GM15510 (cell line): ENCODE results near the gene PUSL1.

Experiments
- POLR2A ChIP-seq: IDR thresholded peaks from 3 replicates; pipeline ENCODE4 v1.6.1; 2011; ENCODE audit warnings: borderline replicate concordance; ENCODE audit not compliant: insufficient read length; ENCODE audit errors: extremely low read depth

The PUSL1 gene

GRCh38 chr1:1298861-1299685, 9.3 kb upstream of the PUSL1 start:
- no peak for TF ChIP-seq POLR2A

DNA sequence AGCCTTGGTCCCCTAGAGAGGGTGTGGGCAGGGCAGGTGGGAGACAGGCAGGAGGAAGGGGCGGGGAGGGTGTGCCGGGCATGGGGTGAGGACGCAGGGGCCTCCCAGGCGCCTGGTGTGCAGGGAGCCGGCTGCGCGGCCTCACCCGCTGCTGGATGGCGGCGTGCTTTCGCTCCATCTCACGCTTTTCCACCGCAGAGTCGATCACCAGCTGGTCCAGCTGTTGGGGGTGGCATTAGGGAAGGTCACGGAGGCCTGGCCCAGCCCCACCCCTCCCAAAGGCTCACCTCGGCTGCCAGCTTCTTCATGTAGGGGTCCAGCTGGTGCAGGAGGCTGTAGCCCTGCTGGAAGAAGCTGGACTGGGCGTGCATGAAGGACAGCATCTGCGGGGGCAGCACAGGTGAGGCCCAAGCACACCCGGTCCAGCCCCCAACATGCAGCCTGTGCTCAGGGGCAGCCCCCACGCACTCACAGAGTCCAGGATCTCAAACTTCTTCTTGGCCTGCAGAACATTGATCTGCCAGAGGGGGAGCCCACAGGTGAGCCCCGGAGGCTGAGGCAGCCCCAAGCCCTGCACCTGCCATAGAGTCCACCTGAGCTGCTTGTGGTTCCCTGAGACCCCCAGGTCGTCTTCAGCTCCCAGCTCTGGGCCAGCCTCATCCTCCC, 8.6 kb upstream of the PUSL1 start:
- TF ChIP-seq POLR2A = no peak

DNA sequence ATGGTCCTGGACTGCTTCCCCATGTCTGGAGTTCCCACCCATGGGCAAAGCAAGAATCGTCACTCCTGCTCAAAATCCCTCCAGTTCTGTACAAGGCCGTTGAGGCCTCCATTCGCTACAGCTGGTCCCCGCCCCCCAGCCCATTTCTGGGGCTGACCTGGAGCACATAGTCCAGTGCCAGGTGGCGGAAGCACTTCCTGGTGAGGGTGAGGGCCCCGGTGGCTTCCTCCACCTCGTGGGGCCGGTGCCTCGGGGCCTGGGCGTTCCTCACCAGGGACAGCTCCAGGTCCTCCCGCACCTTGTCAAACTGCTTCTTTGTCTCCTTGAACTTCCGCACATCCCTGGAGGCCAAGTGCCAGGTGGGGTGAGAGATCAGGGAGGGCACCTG, 8.1 kb upstream of the PUSL1 start:
- no peak for TF ChIP-seq POLR2A

GRCh38 chr1:1302006-1302430, 6.4 kb upstream of the PUSL1 start:
- TF ChIP-seq POLR2A = no peak

GRCh38 chr1:1302951-1303509, 5.4 kb upstream of the PUSL1 start:
- TF ChIP-seq POLR2A = no peak

DNA sequence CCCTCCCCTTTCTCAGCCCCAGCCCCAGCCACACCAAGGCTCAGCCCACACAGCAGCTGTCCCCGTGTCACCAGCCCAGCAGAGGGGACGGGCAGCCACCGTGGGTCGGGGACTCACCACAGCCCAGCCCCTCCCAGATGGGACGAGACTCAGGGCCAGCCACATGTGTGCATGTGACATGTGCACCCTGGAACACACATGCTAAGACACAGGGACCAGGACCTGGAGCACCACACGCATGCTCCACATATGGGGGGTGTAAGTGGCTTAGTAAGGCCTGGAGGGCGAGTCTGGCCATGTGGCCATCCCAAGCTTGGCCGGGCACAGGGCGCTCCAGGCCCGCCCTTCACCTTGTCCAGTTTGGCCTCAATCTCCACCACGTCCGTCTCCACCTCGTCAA, 4.7 kb upstream of the PUSL1 start:
- no peak for TF ChIP-seq POLR2A

DNA sequence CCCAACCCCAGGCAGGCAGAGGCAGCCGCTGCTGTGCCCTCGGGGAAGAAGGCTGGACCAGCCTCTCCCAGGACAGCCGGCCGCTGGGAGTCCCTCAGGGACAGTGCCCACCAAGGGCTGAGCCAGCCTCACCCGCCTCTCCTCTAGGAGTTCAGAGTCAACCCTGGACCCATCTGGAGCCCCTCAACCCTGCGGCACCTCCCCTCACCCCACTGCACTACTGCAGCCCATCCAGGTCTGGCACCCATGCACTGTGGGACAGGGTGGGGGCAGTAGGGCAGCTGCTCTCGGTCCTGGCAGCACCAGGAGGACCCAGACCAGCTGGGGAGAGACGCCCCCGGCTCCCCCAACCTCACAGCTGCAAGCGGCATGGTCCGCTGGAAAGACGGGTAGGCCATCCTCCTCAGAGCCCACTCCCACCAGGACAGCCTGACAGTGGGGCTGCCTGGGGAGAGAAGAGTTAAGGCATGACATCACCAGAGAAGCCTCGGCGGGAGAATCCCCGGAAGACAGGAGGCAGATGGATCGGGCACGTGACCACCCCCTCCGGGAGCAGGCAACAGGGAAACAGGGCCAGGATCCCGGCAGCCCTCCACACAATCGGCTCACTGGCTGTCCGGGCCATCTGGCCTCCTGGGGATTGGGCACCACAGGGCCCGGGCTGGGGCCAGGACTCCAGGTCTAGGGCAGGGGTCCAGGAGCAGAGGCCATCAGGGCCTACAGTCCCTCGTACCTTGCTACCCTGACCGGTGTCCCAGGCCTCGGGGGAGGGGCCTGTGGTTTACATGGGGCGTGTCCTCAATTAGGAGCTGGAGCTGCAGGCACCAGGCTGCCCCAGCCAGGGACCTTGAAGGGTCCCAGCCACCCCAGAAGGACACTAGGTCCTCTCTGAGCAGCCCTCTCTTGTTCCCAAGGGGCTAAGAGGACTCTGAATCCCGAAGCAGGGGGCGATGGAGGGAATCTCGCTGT, 3.8 kb upstream of the PUSL1 start:
- TF ChIP-seq POLR2A = no peak

DNA sequence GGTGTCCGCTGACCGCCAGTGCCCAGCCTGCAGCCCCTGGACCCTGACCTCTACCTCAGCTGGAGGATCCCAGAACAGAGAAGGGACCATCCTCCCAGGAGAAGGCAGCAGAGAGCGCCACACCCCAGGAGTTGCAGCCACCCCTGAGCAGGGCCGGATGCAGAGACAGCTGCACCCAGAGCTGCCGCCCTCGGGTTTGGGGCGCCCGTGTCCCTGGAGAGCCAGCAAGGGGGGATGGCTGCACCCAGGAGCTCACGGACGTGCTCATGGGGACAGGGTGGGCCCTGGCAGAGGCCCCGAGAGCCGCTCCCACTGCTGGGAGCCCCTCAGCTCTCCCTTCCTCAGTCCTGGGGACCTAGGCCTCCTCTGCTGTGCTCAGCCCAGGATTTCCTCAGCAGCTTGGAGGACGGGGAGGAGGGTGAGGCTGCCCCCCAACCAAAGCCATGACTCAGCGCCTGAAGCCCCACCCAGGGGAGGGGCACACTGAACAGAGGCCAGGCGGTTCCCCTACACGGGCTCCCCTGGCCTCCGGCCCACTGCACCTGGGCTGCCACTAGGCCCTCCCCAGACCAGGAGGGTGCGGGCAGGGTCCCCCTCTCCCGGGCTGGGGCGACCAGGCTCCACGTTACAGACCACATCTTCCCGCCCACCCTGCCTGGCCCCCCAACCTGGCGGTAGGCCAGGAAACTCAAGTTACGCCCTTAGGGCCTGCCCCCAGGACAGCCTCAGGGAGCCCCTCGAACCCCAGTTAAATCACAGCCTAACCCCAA, 2.9 kb upstream of the PUSL1 start:
- TF ChIP-seq POLR2A = no peak

- TF ChIP-seq POLR2A = no peak
Measured at GRCh38 chr1:1306070-1306660, 2.2 kb upstream of the PUSL1 start.

GRCh38 chr1:1306661-1307260, 1.6 kb upstream of the PUSL1 start:
- TF ChIP-seq POLR2A = no peak

DNA sequence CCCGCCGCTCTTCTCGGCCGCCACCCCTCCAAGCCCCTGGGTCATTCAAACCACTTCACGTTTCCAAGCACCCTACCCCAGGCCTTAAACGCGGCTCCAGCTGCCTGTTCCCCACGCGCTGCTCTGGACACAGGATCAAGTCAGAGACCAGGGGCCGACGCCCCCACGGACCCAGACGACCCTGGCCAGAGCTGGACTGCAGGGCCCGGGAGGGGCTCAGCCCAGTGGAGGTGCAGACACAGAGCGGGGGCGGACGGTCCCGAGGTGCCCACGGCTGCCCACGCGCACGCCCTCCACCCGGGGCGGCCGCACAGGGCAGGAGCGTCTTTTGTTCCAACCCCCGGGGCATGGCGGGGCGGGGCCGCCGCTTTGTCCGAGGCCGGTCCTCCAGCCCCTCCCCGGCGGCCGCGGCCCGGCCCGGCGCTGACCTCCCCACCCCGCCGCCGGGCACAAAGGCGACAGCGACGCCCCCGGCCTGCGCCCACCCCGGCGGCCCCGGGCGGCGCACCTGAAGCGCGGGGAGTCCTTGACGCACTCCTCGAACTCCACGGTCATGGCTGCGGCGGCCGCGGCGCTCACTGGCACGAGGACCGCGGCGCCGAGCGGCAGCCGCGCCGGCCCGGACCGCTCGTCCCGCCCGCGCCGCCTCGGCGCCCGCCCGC, 1.0 kb upstream of the PUSL1 start:
- TF ChIP-seq POLR2A = peak; percentile 34

GRCh38 chr1:1308756-1309250, 406 bp downstream of the PUSL1 start:
- TF ChIP-seq POLR2A = no peak
